HepG2 (cell line): ENCODE results near the gene KRT32. TPM values are rescaled to one million over a fixed set of nuclear protein-coding genes. Genes with fewer than 3 reads are reported as not detected.
A peak's percentile ranks its signal among the peaks of the same experiment; 100 is the strongest.

Experiments used
- CHCHD3 ChIP-seq: sonication (generic); formaldehyde crosslinking; IDR thresholded peaks from 2 replicates; pipeline ENCODE4 v1.8.0; 2022; ENCODE audit warnings: mild to moderate bottlenecking, missing genetic modification reagents, moderate library complexity
- CTCF ChIP-seq: sonication (generic); formaldehyde crosslinking; IDR thresholded peaks from 2 replicates; pipeline ENCODE4 v1.5.0; 2020; ENCODE audit warnings: mild to moderate bottlenecking, missing genetic modification reagents, moderate library complexity
- SNAPC4 ChIP-seq: sonication (generic); formaldehyde crosslinking; IDR thresholded peaks from 2 replicates; pipeline ENCODE4 v1.4.0; 2020; ENCODE audit warnings: mild to moderate bottlenecking, missing genetic modification reagents
- STAG1 ChIP-seq: sonication (generic); formaldehyde crosslinking; IDR thresholded peaks from 2 replicates; pipeline ENCODE4 v1.4.0; 2020; ENCODE audit warnings: missing genetic modification reagents
- ZNF512 ChIP-seq: sonication (generic); formaldehyde crosslinking; IDR thresholded peaks from 2 replicates; pipeline ENCODE4 v1.4.0; 2020; ENCODE audit warnings: mild to moderate bottlenecking, missing genetic modification reagents
- ZSCAN20 ChIP-seq: sonication (generic); formaldehyde crosslinking; IDR thresholded peaks from 2 replicates; pipeline ENCODE4 v1.4.0; 2020; ENCODE audit warnings: missing genetic modification reagents, mild to moderate bottlenecking, borderline replicate concordance
- polyA plus RNA-seq, 8 experiments: library from polyadenylated mRNA; depleted of rRNA in 3 of 8; stranded (reverse) in 7 of 8; unstranded in 1 of 8; fragments of >200 nt; fragmentation: Illumina TruSeq in 4 of 8; extraction: Trizol in 4 of 8; gene quantifications; 2 replicates each; pipeline versions ENCODE4 v1.2.1 to v1.2.3, GENCODE V29; 2011 to 2016; ENCODE audit warnings: low read depth in 4 of 8, missing spikeins in 1 of 8, mixed read lengths in 1 of 8; ENCODE audit not compliant: insufficient read depth in 1 of 8
- total RNA-seq, 5 experiments: library from RNA; depleted of rRNA; stranded (reverse); fragments of >200 nt; fragmentation: Illumina TruSeq; extraction: Trizol; gene quantifications; 2 replicates each; pipeline ENCODE4 v1.2.3, GENCODE V29; 2016; ENCODE audit warnings: low read depth in 1 of 5

The KRT32 gene
- total and polyA plus RNA-seq, 2 of the 13 experiments (the other 11 are each of a cell fraction or from before 2014, with no cell fraction given) = not detected

- TF ChIP-seq SNAPC4 = no peak
- peak; percentile 62 for TF ChIP-seq CTCF (CRISPR knock-in tag)
- no peak for TF ChIP-seq CHCHD3 (CRISPR knock-in tag)
- peak; percentile 77 for TF ChIP-seq STAG1 (CRISPR knock-in tag)
- no peak for TF ChIP-seq ZSCAN20 (CRISPR knock-in tag)
- TF ChIP-seq ZNF512 (CRISPR knock-in tag) = no peak
- TF ChIP-seq, all 625 proteins: peak for 3
These were observed 11.0 kb downstream of the KRT32 start (continued) for GRCh38 chr17:41456204-41456603.
